ENCODE results near the gene GJB6. TPM values are rescaled to one million over a fixed set of nuclear protein-coding genes. Genes with fewer than 3 reads are reported as not detected.

Gene GJB6
- total RNA-seq, 1 donor = not detected

- TF ChIP-seq, protein P1, sequence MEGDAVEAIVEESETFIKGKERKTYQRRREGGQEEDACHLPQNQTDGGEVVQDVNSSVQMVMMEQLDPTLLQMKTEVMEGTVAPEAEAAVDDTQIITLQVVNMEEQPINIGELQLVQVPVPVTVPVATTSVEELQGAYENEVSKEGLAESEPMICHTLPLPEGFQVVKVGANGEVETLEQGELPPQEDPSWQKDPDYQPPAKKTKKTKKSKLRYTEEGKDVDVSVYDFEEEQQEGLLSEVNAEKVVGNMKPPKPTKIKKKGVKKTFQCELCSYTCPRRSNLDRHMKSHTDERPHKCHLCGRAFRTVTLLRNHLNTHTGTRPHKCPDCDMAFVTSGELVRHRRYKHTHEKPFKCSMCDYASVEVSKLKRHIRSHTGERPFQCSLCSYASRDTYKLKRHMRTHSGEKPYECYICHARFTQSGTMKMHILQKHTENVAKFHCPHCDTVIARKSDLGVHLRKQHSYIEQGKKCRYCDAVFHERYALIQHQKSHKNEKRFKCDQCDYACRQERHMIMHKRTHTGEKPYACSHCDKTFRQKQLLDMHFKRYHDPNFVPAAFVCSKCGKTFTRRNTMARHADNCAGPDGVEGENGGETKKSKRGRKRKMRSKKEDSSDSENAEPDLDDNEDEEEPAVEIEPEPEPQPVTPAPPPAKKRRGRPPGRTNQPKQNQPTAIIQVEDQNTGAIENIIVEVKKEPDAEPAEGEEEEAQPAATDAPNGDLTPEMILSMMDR (IDR thresholded peaks at IDR 0.05; ENCODE audit: extremely low read depth, low read depth, low read length) = no peak
- Histone ChIP-seq H3K4me3 (ENCODE audit: insufficient read depth, low read length) (no peak overlapping the region), H2AFZ (ENCODE audit: low read length) (no peak overlapping the region), H3K4me2 (ENCODE audit: insufficient read depth, low read length) (no peak overlapping the region), H3K79me2 (ENCODE audit: insufficient read depth, low read length) (no peaks in the 10 kb centered on the region), H4K20me1 (ENCODE audit: insufficient read depth, low read length) (no peaks in the 10 kb centered on the region), H3K4me1 (ENCODE audit: insufficient read depth, low read length) (no peaks in the 10 kb centered on the region), H3K36me3 (ENCODE audit: insufficient read depth, low read length) (no peaks in the 10 kb centered on the region), H3K27me3 (ENCODE audit: insufficient read depth, low read length) (peaks cover 71% of the 10 kb centered on the region), H3K27ac (ENCODE audit: low read depth, low read length) (no peak overlapping the region), H3K9me3 (ENCODE audit: low read depth, low read length) (no peaks in the 10 kb centered on the region)
- no peak for DNase-seq (ENCODE audit: insufficient read length, low spot score, missing footprints)
These were observed 50.9 kb downstream of the GJB6 start for GRCh38 chr13:20181188-20181587.

DNA sequence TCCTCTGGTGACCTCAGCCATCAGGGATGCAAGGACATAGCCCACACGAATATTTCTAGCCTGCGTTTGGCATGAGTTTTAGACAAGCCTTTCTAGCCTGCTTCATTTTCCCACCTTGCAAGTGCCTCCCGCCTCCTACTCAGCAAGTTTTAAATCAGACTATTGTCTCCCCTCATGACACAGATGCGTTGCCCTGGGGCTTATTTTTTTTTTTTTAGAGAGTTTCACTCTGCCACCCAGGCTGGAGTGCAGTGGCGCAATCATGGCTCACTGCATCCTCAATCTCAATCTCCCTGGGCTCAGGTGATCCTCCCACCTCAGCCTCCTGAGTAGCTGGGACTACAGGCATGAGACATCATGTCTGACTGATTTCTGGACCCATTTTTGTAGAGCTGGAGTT is 54.0 kb downstream of the GJB6 start:
- no peaks in the 10 kb centered on the region for H4K20me1 ChIP-seq (ENCODE audit: insufficient read depth, low read length)
- no peaks in the 10 kb centered on the region for H3K79me2 ChIP-seq (ENCODE audit: insufficient read depth, low read length)
- H3K27ac ChIP-seq (ENCODE audit: low read depth, low read length) = no peak overlapping the region
- no peak overlapping the region for H2AFZ ChIP-seq (ENCODE audit: low read length)
- H3K4me3 ChIP-seq (ENCODE audit: insufficient read depth, low read length) = no peak overlapping the region
- no peaks in the 10 kb centered on the region for H3K9me3 ChIP-seq (ENCODE audit: low read depth, low read length)
- DNase-seq (ENCODE audit: insufficient read length, low spot score, missing footprints) = no peak
- peaks cover 59% of the 10 kb centered on the region for H3K27me3 ChIP-seq (ENCODE audit: insufficient read depth, low read length)
- TF ChIP-seq, protein P1 (IDR thresholded peaks at IDR 0.05; ENCODE audit: extremely low read depth, low read depth, low read length) = no peak
- H3K4me1 ChIP-seq (ENCODE audit: insufficient read depth, low read length) = peaks cover 10% of the 10 kb centered on the region
- no peaks in the 10 kb centered on the region for H3K36me3 ChIP-seq (ENCODE audit: insufficient read depth, low read length)
- H3K4me2 ChIP-seq (ENCODE audit: insufficient read depth, low read length) = no peak overlapping the region

GRCh38 chr13:20177049-20177831 is 54.9 kb downstream of the GJB6 start:
- Histone ChIP-seq H3K36me3 (ENCODE audit: insufficient read depth, low read length) (no peaks in the 10 kb centered on the region), H2AFZ (ENCODE audit: low read length) (peak overlapping the region; percentile 13), H4K20me1 (ENCODE audit: insufficient read depth, low read length) (no peaks in the 10 kb centered on the region), H3K4me2 (ENCODE audit: insufficient read depth, low read length) (peak overlapping the region; percentile 28), H3K27ac (ENCODE audit: low read depth, low read length) (no peak overlapping the region), H3K4me1 (ENCODE audit: insufficient read depth, low read length) (peaks cover 10% of the 10 kb centered on the region), H3K27me3 (ENCODE audit: insufficient read depth, low read length) (peaks cover 57% of the 10 kb centered on the region), H3K4me3 (ENCODE audit: insufficient read depth, low read length) (peak overlapping the region; percentile 41), H3K9me3 (ENCODE audit: low read depth, low read length) (no peaks in the 10 kb centered on the region), H3K79me2 (ENCODE audit: insufficient read depth, low read length) (no peaks in the 10 kb centered on the region)
- DNase-seq (ENCODE audit: insufficient read length, low spot score, missing footprints) = no peak
- TF ChIP-seq, protein P1 (IDR thresholded peaks at IDR 0.05; ENCODE audit: extremely low read depth, low read depth, low read length) = no peak

DNA sequence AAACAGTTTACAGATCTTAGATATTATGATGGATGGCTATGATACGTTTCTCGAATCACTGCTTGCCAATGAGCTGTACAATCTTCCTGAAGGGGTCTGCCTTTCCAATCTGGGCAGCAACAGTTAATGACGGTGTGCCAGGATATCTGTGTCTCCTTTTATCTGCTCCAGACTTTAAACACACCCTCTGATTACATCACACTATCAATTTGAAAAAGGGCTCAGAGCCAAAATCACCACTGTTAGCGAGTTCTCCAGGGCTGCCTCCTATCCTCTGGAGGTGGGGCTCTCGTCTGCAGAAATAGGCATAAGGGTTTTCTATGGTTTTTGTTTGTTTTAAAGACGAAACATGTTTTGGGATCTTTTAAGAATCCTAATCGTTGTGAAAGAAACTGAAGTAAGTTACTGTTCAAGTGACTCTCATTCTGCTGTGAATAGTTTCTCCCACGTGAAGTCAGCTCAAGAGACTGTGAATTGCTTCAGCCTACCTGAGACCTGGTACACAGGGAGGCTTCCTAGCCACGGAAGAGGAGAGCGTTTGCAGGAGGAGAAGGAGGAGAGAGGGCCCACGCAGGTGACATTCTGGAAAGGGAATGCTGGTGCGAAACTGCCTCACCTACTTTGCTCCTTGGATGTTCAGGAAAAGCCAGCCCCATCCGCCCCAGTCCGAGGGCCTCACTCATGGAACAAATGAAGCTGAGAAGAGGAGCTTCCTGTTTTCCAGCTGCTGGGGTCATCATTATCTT is 56.0 kb downstream of the GJB6 start:
- Histone ChIP-seq H3K4me1 (ENCODE audit: insufficient read depth, low read length) (peaks cover 10% of the 10 kb centered on the region), H3K4me2 (ENCODE audit: insufficient read depth, low read length) (no peak overlapping the region), H3K36me3 (ENCODE audit: insufficient read depth, low read length) (no peaks in the 10 kb centered on the region), H3K27me3 (ENCODE audit: insufficient read depth, low read length) (peaks cover 50% of the 10 kb centered on the region), H3K9me3 (ENCODE audit: low read depth, low read length) (no peaks in the 10 kb centered on the region), H2AFZ (ENCODE audit: low read length) (no peak overlapping the region), H3K79me2 (ENCODE audit: insufficient read depth, low read length) (no peaks in the 10 kb centered on the region), H3K27ac (ENCODE audit: low read depth, low read length) (no peak overlapping the region), H4K20me1 (ENCODE audit: insufficient read depth, low read length) (no peaks in the 10 kb centered on the region), H3K4me3 (ENCODE audit: insufficient read depth, low read length) (no peak overlapping the region)
- TF ChIP-seq, protein P1 (IDR thresholded peaks at IDR 0.05; ENCODE audit: extremely low read depth, low read depth, low read length) = no peak
- no peak for DNase-seq (ENCODE audit: insufficient read length, low spot score, missing footprints)
